Endometrial microvascular endothelial cells (primary cell): ENCODE results near the gene LHX2. TPM values are rescaled to one million over a fixed set of nuclear protein-coding genes. Genes with fewer than 3 reads are reported as not detected.

Source experiments
- total RNA-seq: library from RNA; depleted of rRNA; stranded (reverse); fragments of >200 nt; gene quantifications from one replicate; pipeline ENCODE4 v1.2.3, GENCODE V29; 2015; ENCODE audit errors: inconsistent ontology term

The LHX2 gene
- total RNA-seq, 1 donor from 2014 or later, result not detected

Other genes starting within 250 kb of the LHX2 start
- gene DENND1A, start 81.6 kb upstream of the LHX2 start, total RNA-seq, result 13.6 TPM
- gene NEK6, start 246.2 kb downstream of the LHX2 start, total RNA-seq, result 40.0 TPM